GM18502 (cell line): Measurements from ENCODE around the gene SMIM36.
"Not testable (repeated sequence)": the region's sequence is repeated elsewhere in the genome, so short reads cannot be mapped to it uniquely, and the experiment has no call there.

ENCODE experiments used
- ATAC-seq: cut with Tn5 transposase; IDR thresholded peaks from one replicate; pipeline ENCODE4 v1.9.1; 2021; ENCODE audit warnings: mild to moderate bottlenecking; ENCODE audit not compliant: unreplicated experiment, poor library complexity

The SMIM36 gene

GRCh38 chr17:55437159-55437605, 74.1 kb downstream of the SMIM36 start:
- peak; percentile 70 for ATAC-seq

DNA sequence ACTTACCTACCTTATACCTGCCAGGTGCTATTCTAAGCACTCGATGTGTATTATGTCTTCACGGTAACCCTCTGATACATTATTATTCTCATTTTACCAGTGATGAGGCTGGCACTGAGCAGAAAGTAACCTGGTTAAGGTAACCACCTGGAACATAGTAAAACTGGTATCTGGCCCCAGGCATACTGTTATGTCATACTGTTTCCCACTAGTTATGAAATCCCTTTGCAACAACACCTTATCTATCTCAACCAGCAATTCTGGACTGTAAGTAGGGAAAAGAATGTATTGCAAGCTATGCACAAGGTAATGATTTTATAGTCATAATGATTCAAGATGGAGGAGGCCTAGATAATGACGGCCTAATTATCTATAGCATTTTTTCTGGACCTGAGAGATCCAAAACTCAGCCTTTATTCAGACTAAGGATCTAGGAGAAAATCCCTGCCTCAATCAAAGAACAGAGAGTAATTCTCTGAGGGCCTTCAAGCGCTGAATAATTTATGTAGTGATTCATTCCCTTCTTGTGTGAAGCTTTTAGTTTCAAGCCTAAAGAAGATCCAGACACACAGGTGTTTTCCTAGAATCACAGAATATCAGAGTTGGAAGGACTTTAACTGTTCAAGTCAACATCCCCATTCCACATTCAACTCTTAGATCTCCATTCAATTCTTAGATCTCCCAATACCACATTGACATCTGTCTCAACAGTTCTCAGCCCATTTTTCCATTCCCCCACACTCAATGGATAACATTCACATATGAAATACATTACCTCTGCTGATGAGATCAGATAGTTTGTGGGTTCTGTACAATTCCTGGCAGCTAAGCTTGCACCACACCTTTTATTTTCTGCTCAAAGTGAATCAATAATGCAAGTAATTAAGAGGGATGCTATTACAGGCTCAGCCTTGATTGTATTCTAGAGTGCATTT, 74.8 kb downstream of the SMIM36 start:
- peak; percentile 28 for ATAC-seq

DNA sequence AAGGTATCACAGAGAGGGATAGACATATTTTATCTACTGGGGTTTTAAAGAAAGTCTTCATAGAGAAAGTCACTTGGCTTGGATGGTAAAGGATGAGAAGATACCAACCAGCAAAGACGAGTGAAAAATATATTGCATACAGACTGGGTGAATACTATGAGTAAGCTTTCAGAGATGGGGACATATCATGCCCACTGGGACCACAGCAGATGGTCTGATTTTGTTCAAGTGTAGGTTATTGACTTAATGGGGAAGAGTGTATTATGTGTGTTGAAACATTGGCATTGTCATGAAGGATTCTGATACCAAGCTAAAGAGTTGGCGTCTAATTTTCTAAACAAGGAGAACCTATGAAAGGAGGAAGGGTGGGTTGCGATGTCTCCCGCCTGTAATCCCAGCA, 75.8 kb downstream of the SMIM36 start:
- ATAC-seq = no peak

- ATAC-seq = no peak
These were observed 76.5 kb downstream of the SMIM36 start for GRCh38 chr17:55434721-55435120.

GRCh38 chr17:55433629-55434422, 77.4 kb downstream of the SMIM36 start:
- no peak for ATAC-seq

DNA sequence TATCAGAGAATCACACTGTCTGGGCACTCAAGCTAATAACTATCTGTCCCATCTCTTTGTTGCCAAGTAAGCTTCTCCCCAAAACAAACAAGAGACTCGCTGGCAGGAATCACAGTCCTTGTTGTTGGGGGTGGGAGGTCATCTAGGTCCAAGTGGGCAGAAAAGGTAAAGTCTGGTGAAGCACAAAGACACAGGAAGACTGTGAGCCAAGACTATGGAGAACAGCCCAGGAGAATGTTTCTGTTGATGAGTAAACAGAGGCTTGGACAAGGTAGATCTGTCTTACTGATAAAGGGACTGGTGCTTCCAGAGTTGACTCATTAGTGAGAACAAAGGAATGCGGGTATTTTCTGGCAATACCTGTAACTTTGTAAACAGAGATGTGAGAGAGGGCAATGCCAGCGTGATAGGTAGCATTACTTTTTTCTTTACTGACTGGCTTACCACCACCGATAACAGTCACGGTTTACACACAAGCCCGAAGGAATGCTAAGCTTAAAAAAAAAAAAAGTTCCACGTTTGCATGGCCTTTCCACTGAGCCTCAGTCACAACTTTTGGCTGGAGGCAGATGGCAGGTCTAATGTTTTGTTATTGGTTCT, 78.1 kb downstream of the SMIM36 start:
- no peak for ATAC-seq

- no peak for ATAC-seq
These were observed 78.8 kb downstream of the SMIM36 start for GRCh38 chr17:55432358-55433028.

- not testable (repeated sequence) for ATAC-seq
These were observed 79.3 kb downstream of the SMIM36 start for GRCh38 chr17:55431914-55432313.

DNA sequence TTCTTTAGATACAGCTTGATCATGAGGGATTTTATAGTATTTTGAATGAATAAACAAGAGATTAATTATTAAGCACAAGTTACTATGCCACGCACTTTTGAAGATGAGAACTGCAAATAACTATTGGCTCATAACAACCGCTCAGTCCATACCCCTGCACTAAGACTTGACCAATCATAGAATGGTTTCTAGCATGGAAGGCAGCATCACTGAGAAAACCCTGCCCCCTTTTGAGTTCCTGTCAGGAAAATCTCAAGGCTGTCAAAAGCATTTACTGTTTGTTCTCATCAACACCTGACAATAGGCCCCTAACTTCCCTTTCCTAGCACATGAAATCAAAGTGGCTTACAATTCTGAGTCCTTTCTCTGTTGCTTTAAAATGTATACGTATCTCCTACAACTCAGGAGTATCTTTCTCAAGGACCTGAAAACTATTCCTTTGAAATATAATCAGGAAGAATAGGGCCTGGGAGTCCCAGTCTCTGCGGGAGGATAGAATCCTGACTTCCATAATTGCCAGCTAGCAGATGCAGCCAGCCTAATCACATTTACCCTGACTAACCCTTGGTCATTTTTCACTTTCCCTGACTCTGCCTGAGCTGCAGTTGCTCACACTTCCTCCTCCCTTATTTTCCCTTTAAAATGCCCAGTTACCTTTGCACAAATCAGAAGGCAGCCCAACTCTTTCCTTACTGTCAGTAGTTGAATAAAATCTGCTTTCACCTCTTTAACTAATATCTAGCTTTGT, 80.5 kb downstream of the SMIM36 start:
- no peak for ATAC-seq

- peak; percentile 19 for ATAC-seq
These were observed 83.7 kb downstream of the SMIM36 start for GRCh38 chr17:55427587-55427882.

GRCh38 chr17:55426851-55427586, 84.2 kb downstream of the SMIM36 start:
- ATAC-seq = peak; percentile 61

- ATAC-seq = no peak
These were observed 86.2 kb downstream of the SMIM36 start for GRCh38 chr17:55424893-55425540.

DNA sequence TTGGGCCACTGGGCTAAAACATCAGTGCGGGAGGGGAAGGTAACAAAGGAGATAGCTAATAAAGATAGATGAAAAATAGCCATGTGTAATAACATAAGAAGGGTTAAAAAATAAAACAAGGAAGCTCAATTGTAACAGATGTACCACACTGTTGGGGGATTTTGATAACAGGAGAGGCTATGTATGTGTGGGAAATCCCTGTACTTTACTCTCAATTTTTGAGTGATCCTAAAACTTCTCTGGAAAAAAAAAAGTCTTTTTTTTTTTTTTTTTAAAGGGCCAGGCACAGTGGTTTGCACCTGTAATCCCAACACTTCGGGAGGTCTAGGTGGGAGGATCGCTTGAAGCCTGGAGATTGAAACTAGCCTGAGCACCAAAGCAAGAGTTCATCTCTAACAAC, 87.7 kb downstream of the SMIM36 start:
- no peak for ATAC-seq

GRCh38 chr17:55422828-55423164, 88.5 kb downstream of the SMIM36 start:
- not testable (repeated sequence) for ATAC-seq

GRCh38 chr17:55421179-55421934, 89.9 kb downstream of the SMIM36 start, which contains the start of gene MMD:
TSS of gene MMD (minus strand) at chr17:55421835. CDS start at chr17:55421695, 140 bp downstream.
- ATAC-seq = peak; percentile 29

DNA sequence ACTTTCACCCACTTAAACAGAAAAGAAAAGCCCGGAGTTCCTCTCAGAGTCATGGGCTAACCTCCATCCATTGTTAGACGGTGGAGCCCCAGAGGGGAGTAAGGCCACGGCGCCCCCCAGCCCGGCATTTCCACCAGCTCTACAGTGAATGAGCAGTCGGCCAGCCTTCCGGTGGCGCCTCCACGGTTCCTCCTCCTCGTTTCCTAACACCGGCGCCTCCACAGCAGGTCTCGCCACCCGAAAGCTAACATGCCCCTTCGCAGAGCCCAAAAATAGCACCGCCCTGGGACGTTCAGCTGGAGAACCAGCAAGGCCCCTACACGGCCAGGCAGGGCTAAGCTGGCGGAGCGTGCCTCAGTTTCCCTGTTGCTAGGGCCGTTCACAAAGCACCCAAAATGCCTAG, 90.5 kb downstream of the SMIM36 start:
- ATAC-seq = no peak

GRCh38 chr17:55420067-55420775, 91.0 kb downstream of the SMIM36 start:
- ATAC-seq = peak; percentile 37
